ENCODE results near the gene AARS1. TPM values are rescaled to one million over a fixed set of nuclear protein-coding genes. Genes with fewer than 3 reads are reported as not detected.
"Not testable (repeated sequence)": the region's sequence is repeated elsewhere in the genome, so short reads cannot be mapped to it uniquely, and the experiment has no call there.

Gene AARS1
- total RNA-seq, 6 donors from 2014 or later: 67.4 to 129 (median 102) TPM

DNA sequence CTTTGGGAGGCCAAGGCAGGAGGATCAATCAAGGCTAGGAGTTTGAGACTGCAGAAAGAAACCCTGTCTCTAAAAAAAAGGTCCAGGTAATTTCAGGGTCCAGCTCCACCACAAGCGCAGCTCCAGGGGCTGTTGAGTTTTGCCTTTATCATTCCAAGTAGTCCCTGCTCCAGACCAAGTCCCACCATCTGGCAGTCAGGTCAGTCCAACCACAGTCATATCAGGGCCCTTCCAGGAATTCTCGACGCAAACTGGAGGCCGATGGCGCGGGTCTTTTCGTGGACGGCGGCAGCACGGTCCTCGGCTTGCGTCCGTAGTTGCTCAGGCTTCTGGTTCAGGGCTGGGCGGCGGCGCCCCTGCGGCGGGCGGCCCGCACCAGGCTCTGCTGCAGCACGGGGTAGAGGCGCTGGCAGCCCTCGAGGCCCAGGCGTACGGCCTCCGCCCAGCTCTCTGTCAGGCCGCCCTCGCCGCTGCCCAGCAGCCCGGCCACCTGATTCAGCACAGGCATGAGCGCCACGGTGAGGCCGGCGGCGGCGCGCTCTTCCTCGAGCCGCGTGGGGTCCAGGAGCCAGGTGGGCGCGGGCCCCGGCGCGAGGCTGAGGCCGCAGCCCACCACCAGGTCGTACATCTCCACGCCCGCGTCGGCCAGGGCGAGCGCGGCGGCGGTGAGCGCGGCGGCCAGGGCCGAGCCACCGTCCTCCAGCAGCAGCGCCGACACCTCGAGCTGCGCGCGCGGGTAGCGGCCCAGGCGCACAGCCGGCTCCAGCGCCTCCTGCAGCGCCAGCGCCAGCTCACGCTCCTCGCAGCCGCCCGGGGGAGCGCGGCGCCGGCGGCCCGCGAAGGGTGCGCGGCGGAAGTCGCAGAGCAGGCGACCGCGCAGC, 38.3 kb downstream of the AARS1 start:
- Histone ChIP-seq H3K36me3 (peaks cover 3 to 42% (median 35%) of the 10 kb centered on the region in 4 donors), H3K27me3 (no peaks in the 10 kb centered on the region), H3K4me3 (peak overlapping the region; percentile 41 to 95 (median 88)), H3K4me1 (peaks cover 15 to 24% (median 17%) of the 10 kb centered on the region in 4 donors), H3K27ac (peak overlapping the region; percentile 45 to 94 (median 88)), H3K9me3 (no peaks in the 10 kb centered on the region)
- 3 to 4% methylated on average over 15 to 36 of the region's 92 CpGs for WGBS, 2 donors
- TF ChIP-seq POLR2A (IDR thresholded peaks at IDR 0.05) (no peak), CTCF (IDR thresholded peaks at IDR 0.05) (peak in 1 of 6 experiments; percentile 17)
- ATAC-seq (ENCODE audit: low FRiP score in 2 of 2) (peak; percentile 57 to 59), DNase-seq (peak; percentile 58 to 91)

DNA sequence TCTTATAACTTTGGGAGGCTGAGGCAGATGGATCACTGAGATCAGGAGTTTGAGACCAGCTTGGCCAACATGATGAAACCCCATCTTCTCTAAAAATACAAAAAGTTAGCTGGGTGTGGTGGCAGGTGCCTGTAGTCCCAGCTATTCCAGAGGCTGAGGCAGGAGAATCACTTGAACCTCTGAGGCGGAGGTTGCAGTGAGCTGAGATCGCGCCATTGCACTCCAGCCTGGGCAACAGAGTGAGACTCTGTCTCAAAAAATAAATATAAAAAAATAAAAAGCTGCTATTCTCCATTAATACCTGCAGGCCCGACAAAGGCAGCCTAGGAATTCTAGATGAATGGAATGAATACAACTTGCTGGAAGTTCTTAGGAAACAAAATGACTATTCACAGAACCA, 39.6 kb downstream of the AARS1 start:
- not testable (repeated sequence) for ATAC-seq (ENCODE audit: low FRiP score in 2 of 2)
- peaks cover 3 to 29% (median 23%) of the 10 kb centered on the region in 4 donors for H3K36me3 ChIP-seq
- 83 to 91% methylated on average over 4 of the region's 4 CpGs for WGBS, 2 donors

GRCh38 chr16:70238773-70239172, 50.5 kb downstream of the AARS1 start:
- not testable (repeated sequence) for H3K27ac ChIP-seq

More for the DNA sequence above, 39.6 kb downstream of the AARS1 start:
- not testable (repeated sequence) for DNase-seq, H3K9me3 ChIP-seq, H3K27ac ChIP-seq, H3K27me3 ChIP-seq
- Histone ChIP-seq H3K4me1 (peaks cover 15 to 24% (median 17%) of the 10 kb centered on the region in 4 donors), H3K4me3 (peak overlapping the region in 1 of 4 donors; percentile 95)

GRCh38 chr16:70231831-70232230, 57.5 kb downstream of the AARS1 start:
- not testable (repeated sequence) for H3K4me3 ChIP-seq; H3K27me3 ChIP-seq; DNase-seq; H3K4me1 ChIP-seq; H3K9me3 ChIP-seq; H3K27ac ChIP-seq; ATAC-seq (ENCODE audit: low FRiP score in 2 of 2)
- peaks cover 0 to 50% (median 11%) of the 10 kb centered on the region in 4 donors for H3K36me3 ChIP-seq
- WGBS, 2 donors: 56 to 57% methylated on average over 3 of the region's 3 CpGs

More at GRCh38 chr16:70238773-70239172, 50.5 kb downstream of the AARS1 start:
- not testable (repeated sequence) for H3K9me3 ChIP-seq; H3K4me1 ChIP-seq; ATAC-seq (ENCODE audit: low FRiP score in 2 of 2); DNase-seq; H3K4me3 ChIP-seq; H3K27me3 ChIP-seq
- peaks cover 0 to 25% (median 5%) of the 10 kb centered on the region in 4 donors for H3K36me3 ChIP-seq

DNA sequence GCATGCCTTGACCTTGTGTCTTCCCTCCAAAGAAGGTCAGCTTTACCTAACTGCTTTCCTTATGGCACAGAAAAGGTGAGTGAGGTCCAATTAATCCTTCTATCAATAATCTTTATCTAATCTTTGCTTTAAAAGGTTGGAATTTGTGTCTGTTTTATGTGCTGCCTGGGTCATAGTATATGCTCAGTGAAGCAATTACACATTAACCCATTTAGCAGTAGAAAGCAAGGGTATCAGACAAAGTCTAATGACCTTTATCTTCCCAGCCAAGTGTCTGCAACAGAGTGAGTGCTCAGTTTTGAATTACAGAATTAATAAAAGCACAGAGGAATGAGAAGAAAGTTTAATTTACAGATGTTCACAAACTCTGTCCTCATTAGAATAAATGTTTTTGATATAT, 63.3 kb downstream of the AARS1 start:
- not testable (repeated sequence) for ATAC-seq (ENCODE audit: low FRiP score in 2 of 2); DNase-seq; H3K4me1 ChIP-seq; H3K27me3 ChIP-seq; H3K9me3 ChIP-seq; H3K27ac ChIP-seq; H3K4me3 ChIP-seq
- H3K36me3 ChIP-seq: peaks cover 0 to 34% (median 4%) of the 10 kb centered on the region in 4 donors

GRCh38 chr16:70225430-70225829, 63.9 kb downstream of the AARS1 start:
- H3K36me3 ChIP-seq: peaks cover 0 to 33% (median 4%) of the 10 kb centered on the region in 4 donors
- H3K9me3 ChIP-seq: not testable (repeated sequence)
- WGBS, 2 donors: 82 to 93% methylated on average over 3 to 4 of the region's 4 CpGs

GRCh38 chr16:70224645-70225044, 64.7 kb downstream of the AARS1 start:
- not testable (repeated sequence) for ATAC-seq (ENCODE audit: low FRiP score in 2 of 2)
- 98% methylated on average over 9 of the region's 24 CpGs; no CpG with 5 or more reads in 1 of the 2 donors for WGBS, 2 donors

More at GRCh38 chr16:70225430-70225829, 63.9 kb downstream of the AARS1 start:
- H3K4me3 ChIP-seq; H3K27ac ChIP-seq; DNase-seq; ATAC-seq (ENCODE audit: low FRiP score in 2 of 2); H3K4me1 ChIP-seq; H3K27me3 ChIP-seq: not testable (repeated sequence)

GRCh38 chr16:70223971-70224513, 65.3 kb downstream of the AARS1 start:
- WGBS, 2 donors: 54 to 73% methylated on average over 1 of the region's 3 CpGs
- not testable (repeated sequence) for ATAC-seq (ENCODE audit: low FRiP score in 2 of 2); DNase-seq; H3K27me3 ChIP-seq; H3K4me3 ChIP-seq; H3K4me1 ChIP-seq; H3K9me3 ChIP-seq
- Histone ChIP-seq H3K36me3 (peaks cover 0 to 37% (median 4%) of the 10 kb centered on the region in 4 donors), H3K27ac (peak overlapping the region in 1 of 4 donors; percentile 4)

More at GRCh38 chr16:70224645-70225044, 64.7 kb downstream of the AARS1 start:
- not testable (repeated sequence) for H3K27me3 ChIP-seq, H3K27ac ChIP-seq, H3K4me3 ChIP-seq, H3K9me3 ChIP-seq, H3K4me1 ChIP-seq
- H3K36me3 ChIP-seq: peaks cover 0 to 36% (median 4%) of the 10 kb centered on the region in 4 donors
- DNase-seq: peak in 1 of 2 donors; percentile 60

- not testable (repeated sequence) for H3K4me1 ChIP-seq; ATAC-seq (ENCODE audit: low FRiP score in 2 of 2)
- WGBS, 2 donors: no CpG with 5 or more reads among the region's 2 CpGs
Measured at GRCh38 chr16:70223216-70223615, 66.1 kb downstream of the AARS1 start.

GRCh38 chr16:70222574-70222973, 66.7 kb downstream of the AARS1 start:
- not testable (repeated sequence) for H3K27ac ChIP-seq; H3K9me3 ChIP-seq; H3K4me3 ChIP-seq; ATAC-seq (ENCODE audit: low FRiP score in 2 of 2); DNase-seq; H3K27me3 ChIP-seq; H3K4me1 ChIP-seq
- H3K36me3 ChIP-seq: peaks cover 2 to 32% (median 4%) of the 10 kb centered on the region in 4 donors
- 60 to 80% methylated on average over 1 of the region's 2 CpGs for WGBS, 2 donors

More at GRCh38 chr16:70223216-70223615, 66.1 kb downstream of the AARS1 start:
- Histone ChIP-seq H3K27ac (peak overlapping the region in 1 of 4 donors; percentile 4), H3K36me3 (peaks cover under 1 to 33% (median 4%) of the 10 kb centered on the region in 4 donors)
- not testable (repeated sequence) for H3K27me3 ChIP-seq, DNase-seq, H3K9me3 ChIP-seq, H3K4me3 ChIP-seq

DNA sequence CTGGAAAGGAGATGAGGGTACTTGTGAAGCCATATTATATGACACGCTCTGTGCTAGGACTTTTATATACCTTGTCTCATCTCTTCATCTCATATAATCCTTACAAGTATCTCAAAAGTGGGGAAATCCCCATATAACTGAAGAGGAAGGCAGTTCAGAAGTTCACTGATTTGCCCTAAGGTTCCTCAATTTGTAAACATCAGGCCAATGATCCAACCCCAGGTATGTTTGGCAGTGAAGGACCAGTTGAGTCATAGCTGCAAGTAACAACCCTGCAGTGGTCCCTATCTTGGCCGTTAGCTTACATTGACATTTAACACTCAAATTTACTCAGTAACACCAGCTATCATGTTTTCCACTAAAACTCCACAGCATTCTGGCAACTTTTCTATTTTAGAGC, 70.7 kb downstream of the AARS1 start:
- not testable (repeated sequence) for ATAC-seq (ENCODE audit: low FRiP score in 2 of 2); DNase-seq
- H3K36me3 ChIP-seq: peaks cover 0 to 19% (median 1%) of the 10 kb centered on the region in 4 donors

More for the DNA sequence above, 70.7 kb downstream of the AARS1 start:
- H3K27me3 ChIP-seq, H3K4me3 ChIP-seq, H3K9me3 ChIP-seq, H3K27ac ChIP-seq, H3K4me1 ChIP-seq: not testable (repeated sequence)
- 90 to 91% methylated on average over 2 of the region's 2 CpGs for WGBS, 2 donors
